DMS79 treated with DMSO at 0.1 percent for 48 hours (cell line): ENCODE data around the gene QKI.

Source experiments
- DNase-seq: peaks from one replicate; lab custom pipeline; 2025; lab: John Stamatoyannopoulos, UW

QKI gene

GRCh38 chr6:163392533-163392932 lies 22.0 kb upstream of the QKI start:
- no peak for DNase-seq

DNA sequence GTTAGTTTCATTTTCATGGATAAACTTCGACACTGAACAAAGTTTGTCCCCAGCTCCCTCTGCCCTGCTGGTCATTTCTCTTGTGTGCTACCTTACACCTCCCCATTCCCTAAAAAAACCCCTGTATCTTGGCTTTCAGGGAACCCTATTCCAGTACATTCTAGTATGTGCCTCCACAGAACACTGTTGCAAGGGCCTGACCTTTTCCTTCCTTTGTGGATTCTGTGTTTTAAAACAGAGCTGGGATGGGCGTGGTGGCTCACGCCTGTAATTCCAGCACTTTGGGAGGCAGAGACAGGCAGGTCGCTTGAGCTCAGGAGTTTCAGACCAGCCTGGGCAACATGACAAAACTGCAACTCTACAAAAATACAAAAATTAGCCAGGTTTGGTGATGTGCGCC lies 20.6 kb upstream of the QKI start:
- no peak for DNase-seq

- no peak for DNase-seq
These were observed 19.9 kb upstream of the QKI start for GRCh38 chr6:163394659-163395058.

DNA sequence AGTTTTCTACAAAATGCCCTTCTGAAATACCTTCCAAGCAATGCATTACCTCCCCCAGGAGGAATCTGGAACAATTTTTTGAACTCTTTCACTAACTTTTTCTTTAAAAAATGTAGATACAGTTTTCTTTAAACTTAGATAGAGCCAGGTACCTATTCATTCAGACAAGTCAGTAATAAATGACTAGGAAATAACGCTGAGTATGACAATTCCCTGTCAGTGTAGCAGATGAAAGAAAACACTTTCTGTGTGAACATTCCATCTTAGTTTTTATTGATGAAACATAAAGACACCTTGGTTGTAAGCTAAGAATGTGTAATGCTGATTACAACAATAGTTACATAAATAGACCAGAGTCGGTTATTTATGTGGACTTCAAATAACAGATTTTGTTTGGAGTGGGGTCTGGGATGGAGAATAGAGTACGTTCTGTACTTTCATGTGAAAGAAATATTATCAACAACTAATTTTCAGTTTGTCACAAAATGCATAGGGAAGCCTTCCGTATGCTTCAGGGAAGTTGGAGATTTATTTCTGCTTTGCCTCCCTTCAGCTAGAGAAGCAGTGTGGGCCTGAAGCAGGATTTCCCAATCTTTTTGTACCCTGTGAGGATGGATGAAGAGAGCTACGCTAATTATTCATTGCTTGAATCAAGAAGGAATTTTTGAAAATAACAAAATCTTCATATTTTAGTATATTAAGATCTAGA lies 19.2 kb upstream of the QKI start:
- no peak for DNase-seq

GRCh38 chr6:163395831-163396185 lies 18.7 kb upstream of the QKI start:
- DNase-seq, result no peak

DNA sequence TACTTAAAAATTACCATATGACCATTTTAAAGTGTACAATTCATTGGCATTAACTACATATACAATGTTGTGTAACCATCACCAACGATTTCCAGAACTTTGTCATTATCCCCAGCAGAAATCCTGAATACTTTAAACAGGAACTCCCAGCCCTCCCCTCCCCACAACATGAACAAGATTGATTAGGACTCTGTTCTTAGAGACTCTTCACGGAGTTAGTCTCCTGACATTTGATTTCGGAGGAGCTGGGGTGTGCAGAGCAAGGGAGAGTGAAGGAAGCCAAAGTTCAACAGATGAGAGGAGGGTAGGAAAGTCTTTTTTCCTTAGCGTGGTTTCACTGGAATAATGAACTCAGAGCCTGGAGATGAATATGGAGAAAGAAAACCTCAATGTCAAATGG lies 17.2 kb upstream of the QKI start:
- no peak for DNase-seq

- DNase-seq, result no peak
These were observed 16.4 kb upstream of the QKI start for GRCh38 chr6:163398115-163398514.

DNA sequence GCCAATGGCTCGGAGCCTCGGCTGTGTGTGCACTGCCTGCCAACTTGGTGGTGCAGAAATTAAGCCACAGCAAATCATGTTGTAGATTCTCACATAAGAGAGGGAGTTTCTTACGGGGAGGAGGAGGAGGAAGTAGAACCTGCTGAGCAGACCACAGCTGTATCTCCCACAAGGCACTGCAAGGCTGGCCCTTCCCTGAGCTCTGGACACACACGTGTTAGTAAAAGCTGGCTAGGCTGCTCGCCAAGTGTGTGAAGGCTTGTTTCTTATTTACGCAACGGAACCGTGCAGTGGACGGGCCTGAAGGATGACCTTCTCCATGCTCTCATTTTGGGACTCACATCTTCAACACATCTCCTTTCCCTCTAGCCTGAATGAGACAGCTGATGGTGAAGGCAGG lies 15.7 kb upstream of the QKI start:
- DNase-seq, result no peak

- no peak for DNase-seq
These were observed 14.0 kb upstream of the QKI start for GRCh38 chr6:163400509-163400908.

- DNase-seq, result no peak
These were observed 13.3 kb upstream of the QKI start for GRCh38 chr6:163401039-163401885.

DNA sequence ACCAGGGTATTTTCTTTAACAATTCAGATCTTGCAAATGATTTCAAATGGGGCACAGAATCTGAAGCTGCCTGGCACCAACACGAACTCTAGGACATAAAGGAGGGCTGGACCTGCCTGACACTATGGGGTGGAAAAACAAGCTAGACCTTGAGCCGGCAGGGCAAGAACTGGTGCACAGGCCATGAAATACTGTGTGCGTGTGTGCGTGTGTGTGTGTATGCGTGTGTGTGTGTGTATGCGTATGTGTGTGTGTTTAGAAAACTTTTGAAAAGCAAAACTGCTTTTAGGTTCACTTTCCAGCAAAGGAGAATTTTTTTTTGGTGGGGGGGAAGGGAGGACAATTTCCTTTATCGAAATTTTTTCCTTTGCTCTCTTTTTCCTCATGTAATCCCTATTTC lies 11.9 kb upstream of the QKI start:
- no peak for DNase-seq

DNA sequence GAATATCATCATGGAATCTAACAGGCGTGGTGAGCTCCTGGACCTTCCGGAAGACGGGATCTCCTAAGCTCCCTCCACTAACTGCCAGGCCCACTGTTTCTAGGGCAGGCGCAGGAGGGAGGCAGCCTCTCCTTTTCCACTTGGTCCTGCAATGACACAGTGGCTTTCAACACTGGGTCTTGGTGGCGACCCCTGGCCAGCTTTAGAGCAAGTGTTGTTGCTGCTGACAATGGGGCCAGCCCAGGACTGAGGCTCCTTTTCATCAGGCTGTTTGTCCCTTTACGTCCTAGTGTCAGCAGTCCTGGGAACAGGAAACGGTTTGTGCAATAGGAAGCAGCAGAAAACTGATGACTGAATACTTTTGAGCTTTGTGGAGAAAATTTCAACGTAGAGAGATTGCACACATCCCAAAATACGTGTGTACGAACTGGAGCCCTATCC lies 9.7 kb upstream of the QKI start:
- no peak for DNase-seq

- DNase-seq, result no peak
These were observed 8.9 kb upstream of the QKI start for GRCh38 chr6:163405412-163406309.

DNA sequence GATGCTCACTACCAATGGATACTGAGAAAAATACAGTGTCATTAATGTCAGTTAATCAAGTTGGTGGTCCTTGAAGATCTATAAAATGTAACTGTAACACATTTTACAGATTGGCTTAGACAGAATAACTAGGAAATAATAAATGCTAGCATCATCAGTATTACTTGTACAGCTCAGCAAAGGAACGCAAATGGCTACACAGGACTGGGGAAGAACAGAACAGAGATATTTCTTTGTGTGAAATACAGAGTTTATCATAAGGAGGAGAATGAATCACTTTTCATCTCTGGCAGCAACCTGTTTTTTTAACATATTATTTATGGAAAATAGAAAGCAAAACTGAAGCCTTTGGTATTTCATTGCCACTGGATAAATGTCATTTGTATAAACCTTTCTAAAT lies 8.2 kb upstream of the QKI start:
- no peak for DNase-seq

GRCh38 chr6:163406830-163407229 lies 7.7 kb upstream of the QKI start:
- no peak for DNase-seq

DNA sequence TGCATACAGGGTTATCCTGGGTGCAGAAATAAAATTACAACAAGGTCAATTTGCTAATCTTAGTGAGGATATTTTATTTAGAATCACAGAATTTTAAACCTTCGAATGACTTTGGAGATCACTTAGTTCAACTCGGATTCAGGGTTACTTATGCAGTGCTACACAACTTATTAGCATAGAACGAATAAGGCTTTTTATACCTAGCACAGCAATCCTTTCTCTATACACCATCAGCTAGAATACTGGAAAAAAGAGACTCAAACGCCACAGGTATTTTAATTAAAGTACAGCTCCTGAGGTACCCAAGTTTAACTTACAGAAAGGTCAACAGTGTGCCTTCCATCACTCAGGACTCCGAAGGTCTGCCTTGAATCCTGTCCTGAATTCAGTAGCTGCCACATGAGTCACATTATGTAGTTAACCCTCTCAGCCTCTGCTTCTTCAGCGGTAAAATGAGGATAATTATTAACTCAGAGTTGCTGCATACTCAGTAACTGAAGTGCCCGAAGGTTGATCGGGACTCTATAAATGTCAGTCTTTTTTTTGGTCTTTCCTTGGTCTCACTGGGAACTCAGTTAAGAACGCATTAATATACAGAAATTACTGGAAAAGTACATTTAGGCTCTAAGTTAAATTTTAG lies 6.0 kb upstream of the QKI start:
- no peak for DNase-seq

DNA sequence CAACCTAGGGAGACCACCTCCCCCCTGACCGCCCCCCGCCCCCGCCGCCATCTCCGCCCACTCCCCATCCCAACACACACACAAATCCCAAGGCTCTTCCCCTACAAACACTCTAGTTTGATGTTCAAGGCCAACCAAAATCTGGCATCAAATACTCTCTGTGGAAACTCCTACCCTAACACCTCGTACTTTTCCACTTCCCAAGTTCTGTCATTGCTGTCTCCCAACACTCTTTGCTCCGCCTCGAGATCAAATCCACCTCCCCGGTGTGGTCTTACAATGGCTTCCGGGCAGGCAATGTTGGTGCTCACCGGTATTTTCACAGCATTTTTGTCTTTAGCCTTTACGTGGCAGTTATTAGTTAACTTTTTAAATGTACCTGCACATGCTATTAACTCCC lies 4.8 kb upstream of the QKI start:
- DNase-seq, result no peak

GRCh38 chr6:163412341-163412740 lies 2.2 kb upstream of the QKI start:
- no peak for DNase-seq

GRCh38 chr6:163412801-163413344 lies 1.6 kb upstream of the QKI start:
- no peak for DNase-seq

DNA sequence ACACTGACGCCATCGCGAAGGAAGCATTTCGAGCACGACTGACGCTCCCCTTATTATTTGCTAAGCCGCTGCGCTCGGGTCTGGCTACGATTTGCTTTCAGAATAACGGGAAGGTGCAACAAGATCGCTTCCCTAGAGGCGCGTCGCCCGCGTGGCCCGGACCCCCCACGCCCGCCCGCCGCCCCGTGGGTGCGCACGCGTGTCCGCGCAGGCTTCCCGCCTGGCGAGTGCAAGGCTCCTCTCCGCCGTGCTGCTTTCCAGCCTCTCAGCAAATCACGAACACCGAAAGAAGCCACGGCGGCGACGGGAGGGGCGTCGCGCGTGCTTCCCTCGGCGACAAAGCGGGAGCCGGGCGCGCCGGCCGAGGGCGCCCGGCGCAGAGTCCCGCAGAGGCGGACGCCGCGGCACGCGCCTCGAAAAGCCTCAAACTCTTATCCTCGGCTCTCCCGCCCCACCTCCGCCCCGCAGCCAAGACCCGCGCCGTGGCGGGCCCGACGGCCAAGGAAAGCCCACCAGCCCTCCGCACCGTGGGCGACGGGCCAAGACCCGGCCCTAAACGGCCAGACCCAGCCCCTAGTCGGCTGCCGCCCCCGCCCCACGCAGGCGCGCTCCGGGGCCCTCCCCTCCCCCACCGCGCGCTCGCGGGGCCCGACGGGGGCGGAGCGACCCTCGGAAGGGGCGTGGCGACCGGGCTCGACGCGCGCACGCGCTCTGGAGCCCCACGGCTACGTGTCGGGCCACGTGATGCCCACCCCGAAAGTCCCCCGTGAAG lies 987 bp upstream of the QKI start:
- DNase-seq, result no peak
